ENCODE measurements around the gene THADA.
A peak's percentile ranks its signal among the peaks of the same experiment; 100 is the strongest.
"Not testable (repeated sequence)": the region's sequence is repeated elsewhere in the genome, so short reads cannot be mapped to it uniquely, and the experiment has no call there.

THADA gene, protein sequence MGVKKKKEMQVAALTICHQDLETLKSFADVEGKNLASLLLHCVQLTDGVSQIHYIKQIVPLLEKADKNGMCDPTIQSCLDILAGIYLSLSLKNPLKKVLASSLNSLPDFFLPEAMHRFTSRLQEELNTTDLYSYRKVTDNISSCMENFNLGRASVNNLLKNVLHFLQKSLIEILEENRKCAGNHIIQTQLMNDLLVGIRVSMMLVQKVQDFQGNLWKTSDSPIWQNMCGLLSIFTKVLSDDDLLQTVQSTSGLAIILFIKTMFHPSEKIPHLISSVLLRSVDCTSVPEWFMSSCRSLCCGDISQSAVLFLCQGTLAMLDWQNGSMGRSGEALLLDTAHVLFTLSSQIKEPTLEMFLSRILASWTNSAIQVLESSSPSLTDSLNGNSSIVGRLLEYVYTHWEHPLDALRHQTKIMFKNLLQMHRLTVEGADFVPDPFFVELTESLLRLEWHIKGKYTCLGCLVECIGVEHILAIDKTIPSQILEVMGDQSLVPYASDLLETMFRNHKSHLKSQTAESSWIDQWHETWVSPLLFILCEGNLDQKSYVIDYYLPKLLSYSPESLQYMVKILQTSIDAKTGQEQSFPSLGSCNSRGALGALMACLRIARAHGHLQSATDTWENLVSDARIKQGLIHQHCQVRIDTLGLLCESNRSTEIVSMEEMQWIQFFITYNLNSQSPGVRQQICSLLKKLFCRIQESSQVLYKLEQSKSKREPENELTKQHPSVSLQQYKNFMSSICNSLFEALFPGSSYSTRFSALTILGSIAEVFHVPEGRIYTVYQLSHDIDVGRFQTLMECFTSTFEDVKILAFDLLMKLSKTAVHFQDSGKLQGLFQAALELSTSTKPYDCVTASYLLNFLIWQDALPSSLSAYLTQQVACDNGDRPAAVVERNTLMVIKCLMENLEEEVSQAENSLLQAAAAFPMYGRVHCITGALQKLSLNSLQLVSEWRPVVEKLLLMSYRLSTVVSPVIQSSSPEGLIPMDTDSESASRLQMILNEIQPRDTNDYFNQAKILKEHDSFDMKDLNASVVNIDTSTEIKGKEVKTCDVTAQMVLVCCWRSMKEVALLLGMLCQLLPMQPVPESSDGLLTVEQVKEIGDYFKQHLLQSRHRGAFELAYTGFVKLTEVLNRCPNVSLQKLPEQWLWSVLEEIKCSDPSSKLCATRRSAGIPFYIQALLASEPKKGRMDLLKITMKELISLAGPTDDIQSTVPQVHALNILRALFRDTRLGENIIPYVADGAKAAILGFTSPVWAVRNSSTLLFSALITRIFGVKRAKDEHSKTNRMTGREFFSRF (N-terminal part only)

GRCh38 chr2:43595603-43596412 is at the start of gene THADA:
Gene THADA, minus strand, starts transcription at chr2:43596038. Its CDS starts 3,646 bp downstream, at chr2:43592392.
- DNase-seq (ENCODE audit: low spot score) = peak; percentile 93
- TF ChIP-seq, protein P1, sequence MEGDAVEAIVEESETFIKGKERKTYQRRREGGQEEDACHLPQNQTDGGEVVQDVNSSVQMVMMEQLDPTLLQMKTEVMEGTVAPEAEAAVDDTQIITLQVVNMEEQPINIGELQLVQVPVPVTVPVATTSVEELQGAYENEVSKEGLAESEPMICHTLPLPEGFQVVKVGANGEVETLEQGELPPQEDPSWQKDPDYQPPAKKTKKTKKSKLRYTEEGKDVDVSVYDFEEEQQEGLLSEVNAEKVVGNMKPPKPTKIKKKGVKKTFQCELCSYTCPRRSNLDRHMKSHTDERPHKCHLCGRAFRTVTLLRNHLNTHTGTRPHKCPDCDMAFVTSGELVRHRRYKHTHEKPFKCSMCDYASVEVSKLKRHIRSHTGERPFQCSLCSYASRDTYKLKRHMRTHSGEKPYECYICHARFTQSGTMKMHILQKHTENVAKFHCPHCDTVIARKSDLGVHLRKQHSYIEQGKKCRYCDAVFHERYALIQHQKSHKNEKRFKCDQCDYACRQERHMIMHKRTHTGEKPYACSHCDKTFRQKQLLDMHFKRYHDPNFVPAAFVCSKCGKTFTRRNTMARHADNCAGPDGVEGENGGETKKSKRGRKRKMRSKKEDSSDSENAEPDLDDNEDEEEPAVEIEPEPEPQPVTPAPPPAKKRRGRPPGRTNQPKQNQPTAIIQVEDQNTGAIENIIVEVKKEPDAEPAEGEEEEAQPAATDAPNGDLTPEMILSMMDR (IDR thresholded peaks at IDR 0.05; ENCODE audit: extremely low read depth, missing control alignments) = no peak

- no peak for DNase-seq (ENCODE audit: low spot score)
- TF ChIP-seq, protein P1 (IDR thresholded peaks at IDR 0.05; ENCODE audit: extremely low read depth, missing control alignments) = no peak
Observed at GRCh38 chr2:43643680-43644079, 47.8 kb upstream of the THADA start.

GRCh38 chr2:43642363-43642762 is 46.5 kb upstream of the THADA start:
- DNase-seq (ENCODE audit: low spot score) = no peak
- TF ChIP-seq, protein P1 (IDR thresholded peaks at IDR 0.05; ENCODE audit: extremely low read depth, missing control alignments) = no peak

- peak; percentile 96 for DNase-seq (ENCODE audit: low spot score)
- TF ChIP-seq, protein P1 (IDR thresholded peaks at IDR 0.05; ENCODE audit: extremely low read depth, missing control alignments) = no peak
Observed at GRCh38 chr2:43637030-43637803, 41.4 kb upstream of the THADA start, which contains the start of gene PLEKHH2. Gene PLEKHH2, plus strand, starts transcription at chr2:43637260. Its CDS starts 7,414 bp downstream, at chr2:43644674.

DNA sequence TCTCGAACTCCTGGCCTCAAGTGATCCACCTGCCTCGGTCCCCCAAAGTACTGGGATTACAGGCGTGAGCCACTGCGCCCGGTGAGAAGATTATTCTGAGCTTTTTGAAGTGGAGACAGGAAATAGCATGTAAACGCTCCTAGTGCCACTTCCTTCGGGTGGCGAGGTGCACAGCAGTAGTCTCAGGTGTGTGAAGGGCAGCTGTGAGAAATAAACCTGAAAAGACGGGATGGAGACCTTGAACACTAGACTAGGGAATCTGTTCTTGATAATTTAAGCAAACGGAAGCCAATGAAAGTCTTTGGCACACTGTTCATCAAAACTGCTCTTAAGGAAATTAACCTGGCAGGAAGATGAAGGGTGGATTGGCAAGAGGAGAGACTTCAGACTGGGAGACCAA is 40.8 kb upstream of the THADA start:
- TF ChIP-seq, protein P1 (IDR thresholded peaks at IDR 0.05; ENCODE audit: extremely low read depth, missing control alignments) = no peak
- DNase-seq (ENCODE audit: low spot score) = no peak

DNA sequence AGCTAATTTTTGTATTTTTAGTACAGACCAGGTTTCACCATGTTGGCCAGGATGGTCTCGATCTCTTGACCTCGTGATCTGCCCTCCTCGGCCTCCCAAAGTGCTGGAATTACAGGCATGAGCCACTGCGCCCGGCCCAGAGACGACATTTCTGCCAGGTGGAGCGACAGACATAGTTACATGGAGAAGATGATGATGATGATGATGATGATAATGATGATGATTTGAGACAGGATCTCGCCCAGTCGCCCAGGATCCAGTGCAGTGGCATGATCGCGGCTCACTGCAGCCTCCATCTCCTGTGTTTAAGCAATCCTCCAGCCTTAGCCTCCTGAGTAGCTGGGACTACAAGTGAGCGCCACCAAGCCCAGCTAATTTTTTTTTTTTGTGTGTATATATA is 40.3 kb upstream of the THADA start:
- not testable (repeated sequence) for DNase-seq (ENCODE audit: low spot score)
